A549 (cell line): ENCODE results near the gene PGGHG.

Experiments
- BCL3 ChIP-seq: fragments of >200 bp; sonication (Bioruptor Twin); formaldehyde crosslinking; IDR thresholded peaks from 3 replicates; pipeline ENCODE4 v1.6.1; 2016
- CHD2 ChIP-seq: fragments of 150-350 bp; IDR thresholded peaks from 2 replicates; pipeline ENCODE4 v1.6.1; 2014; ENCODE audit warnings: low read length; ENCODE audit not compliant: partially characterized antibody
- CTCF ChIP-seq: fragments of >200 bp; sonication (Bioruptor Twin); formaldehyde crosslinking; IDR thresholded peaks from 3 replicates; pipeline ENCODE4 v1.5.1; 2016
- FOSL2 ChIP-seq, 2 experiments: fragments of 450-650 bp in 1 of 2; fragments of >200 bp in 1 of 2; sonication (Bioruptor Twin) in 1 of 2; formaldehyde crosslinking; IDR thresholded peaks; 2 replicates each; pipeline versions ENCODE4 v1.5.0 to v1.6.1; 2016 to 2020; ENCODE audit warnings: mild to moderate bottlenecking in 1 of 2, moderate library complexity in 1 of 2
- MAFK ChIP-seq: fragments of 450-650 bp; IDR thresholded peaks from 2 replicates; pipeline ENCODE4 v1.6.1; 2014; ENCODE audit not compliant: partially characterized antibody
- RAD21 ChIP-seq, 2 experiments: fragments of >200 bp in 1 of 2; sonication (Bioruptor Twin) in 1 of 2; formaldehyde crosslinking in 1 of 2; IDR thresholded peaks in 1 of 2; conservative IDR thresholded peaks in 1 of 2; 2 replicates in 1 of 2; 3 replicates in 1 of 2; pipeline ENCODE4 v1.6.1; 2012 to 2018; ENCODE audit warnings: inconsistent platforms in 1 of 2
- RCOR1 ChIP-seq: fragments of 150-350 bp; IDR thresholded peaks from 2 replicates; pipeline ENCODE4 v1.6.1; 2014; ENCODE audit warnings: antibody characterized with exemption, low read length, low read depth
- TP53 ChIP-seq: fragments of 250-450 bp; sonication (Bioruptor Pico); IDR thresholded peaks from 2 replicates; pipeline ENCODE4 v1.5.0; 2021; ENCODE audit warnings: mild to moderate bottlenecking, moderate library complexity
- ZNF302 ChIP-seq: fragments of 250-450 bp; sonication (Bioruptor Pico); IDR thresholded peaks from 2 replicates; pipeline ENCODE4 v1.9.0; 2021; ENCODE audit warnings: inconsistent platforms, mild to moderate bottlenecking, moderate library complexity

- TF ChIP-seq CTCF (no peak), ZNF302 (CRISPR knock-in tag) (no peak), CHD2 (no peak), MAFK (no peak), BCL3 (no peak), RAD21 (conservative IDR thresholded peaks at IDR 0.05 in 1 of 2, IDR thresholded peaks at IDR 0.05 in 1 of 2) (no peak), FOSL2 (IDR thresholded peaks at IDR 0.05) (no peak), FOSL2 (CRISPR knock-in tag; IDR thresholded peaks at IDR 0.05) (no peak), TP53 (CRISPR knock-in tag) (no peak), RCOR1 (no peak)
Measured at GRCh38 chr11:279966-280705, 8.8 kb upstream of the PGGHG start.
